Hematopoietic multipotent progenitor cell treated with erythropoietin and hydrocortisone succinate and interleukin-3 and kit ligand, for 4 days (in vitro differentiated cells): ENCODE measurements around the gene KMT2A.

Experiments used
- DNase-seq: peaks from one replicate; pipeline ENCODE4 v3.0.0-alpha.2; 2015

The KMT2A gene

DNA sequence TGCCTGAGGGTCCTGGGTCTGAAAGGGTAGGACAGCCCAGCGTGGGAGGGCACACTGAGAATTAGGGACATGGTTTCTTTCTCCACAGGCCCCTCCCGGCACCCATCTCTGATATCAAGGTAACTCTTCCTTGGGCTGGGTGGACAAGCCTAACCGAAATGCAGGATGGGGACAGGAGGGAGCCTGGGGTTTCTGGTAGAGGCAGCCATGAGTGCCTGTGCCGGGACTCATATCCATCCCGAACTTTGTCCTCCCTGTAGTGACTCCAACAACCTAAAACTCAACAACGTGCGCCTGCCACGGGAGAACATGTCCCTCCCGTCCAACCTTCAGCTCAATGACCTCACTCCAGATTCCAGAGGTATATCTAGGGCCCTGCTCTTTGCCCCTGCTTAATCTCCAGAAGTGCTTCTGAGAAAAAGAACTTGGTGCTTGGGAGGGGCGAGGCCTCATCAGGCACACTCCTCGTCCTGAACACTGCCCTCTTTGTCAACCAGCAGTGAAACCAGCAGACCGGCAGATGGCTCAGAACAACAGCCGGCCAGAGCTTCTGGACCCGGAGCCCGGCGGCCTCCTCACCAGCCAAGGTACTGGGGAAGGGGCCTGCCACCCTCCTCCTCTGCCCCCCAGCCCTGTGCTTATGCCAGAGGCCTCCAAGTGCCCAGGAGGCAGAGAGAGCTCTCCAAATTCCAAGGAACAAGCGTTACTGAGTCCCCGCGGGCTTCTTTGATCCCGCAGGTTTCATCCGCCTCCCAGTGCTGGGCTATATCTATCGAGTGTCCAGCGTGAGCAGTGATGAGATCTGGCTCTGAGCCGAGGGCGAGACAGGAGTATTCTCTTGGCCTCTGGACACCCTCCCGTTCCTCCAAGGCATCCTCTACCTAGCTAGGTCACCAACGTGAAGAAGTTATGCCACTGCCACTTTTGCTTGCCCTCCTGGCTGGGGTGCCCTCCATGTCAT, 97.8 kb downstream of the KMT2A start:
- DNase-seq, result no peak

DNA sequence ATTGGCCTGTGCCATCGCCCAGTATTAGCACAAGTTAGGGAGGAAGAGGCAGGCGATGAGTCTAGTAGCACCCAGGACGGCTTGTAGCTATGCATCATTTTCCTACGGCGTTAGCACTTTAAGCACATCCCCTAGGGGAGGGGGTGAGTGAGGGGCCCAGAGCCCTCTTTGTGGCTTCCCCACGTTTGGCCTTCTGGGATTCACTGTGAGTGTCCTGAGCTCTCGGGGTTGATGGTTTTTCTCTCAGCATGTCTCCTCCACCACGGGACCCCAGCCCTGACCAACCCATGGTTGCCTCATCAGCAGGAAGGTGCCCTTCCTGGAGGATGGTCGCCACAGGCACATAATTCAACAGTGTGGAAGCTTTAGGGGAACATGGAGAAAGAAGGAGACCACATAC, 99.0 kb downstream of the KMT2A start:
- DNase-seq, result no peak

DNA sequence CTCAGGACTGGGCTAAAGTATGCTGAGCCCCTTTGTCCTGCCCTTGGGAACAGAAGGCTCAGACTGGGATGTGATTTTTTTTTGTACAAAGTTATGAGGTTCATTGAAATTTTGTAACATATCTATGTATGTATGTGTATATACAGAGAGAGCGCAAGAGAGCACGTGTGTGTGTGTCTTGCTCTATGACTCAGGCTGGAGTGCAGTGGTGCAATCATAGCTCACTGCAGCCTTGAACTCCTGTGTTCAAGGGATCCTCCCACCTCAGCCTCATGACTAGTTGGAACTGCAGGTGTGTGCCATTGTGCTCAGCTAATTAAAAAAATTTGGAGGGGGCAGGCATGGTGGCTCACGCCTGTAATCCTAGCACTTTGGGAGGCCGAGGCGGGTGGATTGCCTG, 100.4 kb downstream of the KMT2A start:
- DNase-seq, result no peak

DNA sequence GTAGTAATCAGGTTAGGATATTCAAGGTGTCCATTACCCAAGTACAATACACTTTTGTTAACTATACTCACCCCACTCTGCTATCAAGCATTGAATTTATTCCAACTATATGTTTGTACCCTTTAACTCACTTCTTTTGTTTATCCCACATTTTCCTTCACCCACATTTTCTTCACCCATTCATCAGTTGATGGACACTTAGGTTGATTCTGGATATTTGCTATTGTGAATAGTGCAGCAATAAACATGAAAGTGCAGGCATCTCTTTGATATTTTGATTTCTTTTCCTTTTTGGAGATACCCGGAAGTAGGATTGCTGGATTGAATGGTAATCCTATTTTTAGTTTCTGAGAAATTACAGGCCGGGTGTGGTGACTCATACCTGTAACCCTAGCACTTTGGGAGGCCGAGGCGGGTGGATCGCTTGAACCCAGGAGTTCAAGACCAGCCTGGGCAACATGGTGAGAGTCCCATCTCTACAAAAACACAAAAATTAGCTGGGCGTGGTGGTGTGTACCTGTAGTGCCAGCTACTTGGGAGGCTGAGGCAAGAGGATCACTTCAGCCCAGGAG, 101.2 kb downstream of the KMT2A start:
- DNase-seq, result no peak

DNA sequence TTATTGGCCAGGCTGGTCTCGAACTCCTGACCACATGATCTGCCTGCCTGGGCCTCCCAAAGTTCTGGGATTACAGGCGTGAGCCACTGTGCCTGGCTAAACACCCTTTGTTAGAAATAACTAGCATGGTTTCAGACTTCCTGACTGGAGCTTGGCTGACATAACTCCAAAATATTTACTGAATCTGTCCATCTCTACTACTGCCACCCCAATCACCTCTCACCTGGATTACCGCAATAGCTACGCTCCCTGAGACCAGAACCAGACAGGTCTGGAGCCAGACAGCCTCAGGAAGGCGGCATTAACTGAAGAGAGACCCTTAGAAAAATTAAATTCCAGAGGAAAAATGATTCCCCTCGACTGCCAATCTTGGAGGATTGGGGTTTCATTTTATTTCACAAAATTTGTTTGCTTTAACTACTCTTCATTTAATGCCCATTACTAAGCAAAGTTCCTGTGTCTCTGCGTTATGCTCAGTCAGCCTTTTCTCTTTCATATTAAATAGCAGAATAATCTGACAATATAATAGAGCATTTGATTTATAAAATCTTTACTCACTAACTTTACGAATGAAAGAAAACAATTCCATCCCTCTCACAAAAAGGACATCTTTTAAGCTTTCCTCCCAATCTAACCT, 107.8 kb downstream of the KMT2A start:
- DNase-seq, result no peak

DNA sequence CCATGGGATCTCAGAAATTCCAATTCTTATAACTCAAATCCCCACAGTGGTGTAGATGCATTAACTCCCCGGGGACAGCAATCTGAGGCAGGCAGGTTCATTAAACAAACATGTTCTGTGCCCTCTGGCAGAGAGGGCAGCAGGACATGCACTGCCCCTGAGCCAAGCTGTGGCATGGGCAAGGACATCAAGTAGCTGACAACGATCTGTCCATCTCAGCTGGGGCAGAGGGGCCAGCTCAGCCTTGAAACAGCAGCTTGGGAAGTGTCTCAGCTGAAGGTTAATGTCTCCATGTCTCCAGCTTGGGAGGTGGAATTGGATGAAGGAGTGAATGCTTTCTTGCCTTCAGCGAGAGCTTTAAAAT, 108.3 kb downstream of the KMT2A start:
- DNase-seq, result no peak

DNA sequence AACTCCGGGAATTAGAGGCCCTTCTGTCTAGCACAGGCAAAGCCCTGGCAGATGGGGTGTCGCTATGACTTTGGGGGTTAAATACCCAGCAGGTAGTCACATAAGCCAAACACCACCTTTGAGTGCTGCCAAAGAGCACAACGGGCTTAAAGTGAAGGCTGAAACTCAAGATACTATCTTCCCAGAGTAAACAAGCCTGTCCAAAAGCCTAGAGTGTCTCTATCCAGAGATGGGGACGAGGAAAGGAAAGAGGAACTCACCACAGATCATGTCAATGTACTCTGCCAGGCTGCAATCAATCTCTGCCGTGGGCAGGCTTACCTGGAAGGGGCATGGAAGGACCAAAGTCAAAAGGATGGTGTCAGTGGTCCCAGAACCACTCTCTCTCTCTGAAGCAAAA, 109.2 kb downstream of the KMT2A start:
- no peak for DNase-seq

DNA sequence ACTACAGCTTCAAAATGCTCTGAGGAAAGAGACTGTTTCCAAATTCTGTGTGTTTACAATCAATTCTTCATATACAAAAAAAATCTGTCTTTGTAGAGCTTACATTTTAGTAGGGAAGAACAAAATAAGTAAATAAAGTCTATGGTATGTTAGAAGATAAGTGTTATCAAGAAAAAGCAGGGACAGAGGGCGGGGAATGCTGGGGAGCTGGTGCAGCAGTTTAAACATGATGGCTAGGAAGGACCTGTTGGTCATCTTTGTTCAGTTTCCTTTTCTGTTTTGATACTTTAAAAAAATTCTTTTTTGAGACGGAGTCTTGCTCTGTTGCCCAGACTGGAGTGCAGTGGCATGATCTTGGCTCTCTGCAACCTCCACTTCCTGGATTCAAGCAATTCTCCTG, 110.8 kb downstream of the KMT2A start:
- DNase-seq, result peak; percentile 37

DNA sequence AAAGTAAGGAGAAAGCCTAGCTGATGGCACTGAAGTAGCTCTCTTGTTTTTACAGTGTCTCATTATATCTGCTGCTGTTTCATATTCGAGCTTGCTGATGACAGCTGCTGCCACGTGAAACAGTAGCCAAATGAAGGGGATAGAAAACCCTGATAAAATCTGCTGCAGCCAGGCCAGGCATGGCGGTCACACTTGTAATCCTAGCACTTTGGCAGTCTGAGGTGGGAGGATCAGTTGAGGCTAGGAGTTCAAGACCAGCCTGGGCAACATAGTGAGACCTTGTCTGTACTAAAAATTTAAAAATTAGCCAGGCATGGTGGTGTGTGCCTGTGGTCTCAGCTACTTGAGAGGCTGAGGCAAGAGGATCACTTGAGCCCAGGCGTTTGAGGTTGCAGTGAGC, 116.0 kb downstream of the KMT2A start:
- no peak for DNase-seq

DNA sequence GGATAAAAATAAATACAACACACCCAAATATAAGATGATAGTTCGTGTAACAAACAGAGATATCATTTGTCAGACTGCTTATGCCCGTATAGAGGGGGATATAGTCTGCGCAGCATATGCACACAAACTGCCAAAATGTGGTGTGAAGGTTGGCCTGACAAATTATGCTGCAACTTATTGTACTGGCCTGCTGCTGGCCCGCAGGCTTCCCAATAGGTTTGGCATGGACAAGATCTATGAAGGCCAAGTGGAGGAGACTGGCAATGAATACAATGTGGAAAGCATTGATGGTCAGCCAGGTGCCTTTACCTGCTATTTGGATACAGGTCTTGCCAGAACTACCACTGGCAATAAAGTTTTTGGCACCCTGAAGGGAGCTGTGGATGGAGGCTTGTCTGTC, 124.5 kb downstream of the KMT2A start:
- no peak for DNase-seq

DNA sequence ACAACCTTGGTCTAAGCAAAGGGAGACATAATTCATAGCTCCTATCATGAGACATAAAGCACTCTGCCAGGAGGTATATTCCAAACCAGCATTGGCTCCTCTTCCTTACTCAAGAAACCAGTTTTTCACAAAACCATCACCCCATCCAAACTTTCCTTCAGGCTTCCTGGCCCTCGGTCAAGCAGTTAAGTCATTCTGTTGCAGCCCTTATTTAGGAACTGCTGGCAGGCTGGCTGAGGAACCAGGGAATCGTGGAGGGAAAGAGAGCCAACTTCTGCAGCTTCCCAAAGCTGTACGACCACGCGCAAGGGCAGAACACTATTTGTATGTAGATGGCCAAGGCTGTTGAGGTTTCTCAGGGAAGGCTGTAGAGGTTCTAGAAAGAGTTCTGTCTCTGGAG, 128.8 kb downstream of the KMT2A start:
- DNase-seq, result no peak

DNA sequence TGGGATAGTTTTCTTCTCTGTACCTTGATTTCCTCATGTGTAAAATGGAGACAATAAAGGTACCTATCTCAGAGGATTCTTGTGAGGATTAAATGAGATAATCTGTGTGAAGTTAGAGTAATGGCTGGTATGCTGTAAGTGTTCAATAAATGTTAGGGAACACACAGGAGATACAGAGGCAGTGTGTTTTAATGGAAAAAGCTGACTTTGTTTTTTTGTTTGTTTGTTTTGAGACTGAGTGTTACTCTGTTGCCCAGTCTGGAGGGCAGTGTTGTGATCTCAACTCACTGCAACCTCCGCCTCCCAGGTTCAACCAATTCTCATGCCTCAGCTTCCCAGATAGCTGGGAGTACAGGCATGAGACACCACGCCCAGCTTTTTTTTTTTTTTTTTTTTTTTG, 133.4 kb downstream of the KMT2A start:
- no peak for DNase-seq

DNA sequence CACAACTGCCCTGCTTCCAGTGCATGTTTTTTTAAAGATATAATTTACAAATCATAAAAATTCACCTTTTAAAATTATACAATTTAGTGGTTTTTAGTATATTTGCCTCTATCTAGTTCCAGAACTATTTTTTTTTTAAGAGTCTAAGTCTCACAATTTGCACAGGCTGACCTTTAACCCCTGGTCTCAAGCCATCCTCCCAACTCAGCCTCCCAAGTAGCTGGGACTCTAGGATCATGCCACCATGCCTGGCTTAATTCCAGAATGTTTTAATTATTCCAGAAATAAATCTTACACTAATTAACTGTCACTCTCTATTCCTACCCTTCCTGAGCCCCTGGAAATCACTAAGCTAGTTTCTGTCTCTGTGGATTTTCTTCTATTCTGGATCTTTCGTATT, 134.5 kb downstream of the KMT2A start:
- DNase-seq, result no peak

DNA sequence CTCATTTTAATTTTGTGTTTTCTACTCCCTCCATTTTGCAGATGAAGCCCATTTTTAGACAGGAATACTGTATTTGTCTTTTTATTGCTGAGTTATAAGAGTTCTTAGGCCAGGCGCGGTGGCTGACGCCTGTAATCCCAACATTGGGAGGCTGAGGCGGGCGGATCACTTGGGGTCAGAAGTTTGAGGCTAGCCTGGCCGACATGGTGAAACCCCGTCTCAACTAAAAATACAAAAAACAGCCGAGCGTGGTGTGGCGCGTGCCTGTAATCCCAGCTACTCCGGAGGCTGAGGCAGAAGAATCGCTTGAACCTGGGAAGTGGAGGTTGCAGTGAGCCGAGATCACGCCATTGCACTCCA, 135.4 kb downstream of the KMT2A start:
- peak; percentile 18 for DNase-seq

DNA sequence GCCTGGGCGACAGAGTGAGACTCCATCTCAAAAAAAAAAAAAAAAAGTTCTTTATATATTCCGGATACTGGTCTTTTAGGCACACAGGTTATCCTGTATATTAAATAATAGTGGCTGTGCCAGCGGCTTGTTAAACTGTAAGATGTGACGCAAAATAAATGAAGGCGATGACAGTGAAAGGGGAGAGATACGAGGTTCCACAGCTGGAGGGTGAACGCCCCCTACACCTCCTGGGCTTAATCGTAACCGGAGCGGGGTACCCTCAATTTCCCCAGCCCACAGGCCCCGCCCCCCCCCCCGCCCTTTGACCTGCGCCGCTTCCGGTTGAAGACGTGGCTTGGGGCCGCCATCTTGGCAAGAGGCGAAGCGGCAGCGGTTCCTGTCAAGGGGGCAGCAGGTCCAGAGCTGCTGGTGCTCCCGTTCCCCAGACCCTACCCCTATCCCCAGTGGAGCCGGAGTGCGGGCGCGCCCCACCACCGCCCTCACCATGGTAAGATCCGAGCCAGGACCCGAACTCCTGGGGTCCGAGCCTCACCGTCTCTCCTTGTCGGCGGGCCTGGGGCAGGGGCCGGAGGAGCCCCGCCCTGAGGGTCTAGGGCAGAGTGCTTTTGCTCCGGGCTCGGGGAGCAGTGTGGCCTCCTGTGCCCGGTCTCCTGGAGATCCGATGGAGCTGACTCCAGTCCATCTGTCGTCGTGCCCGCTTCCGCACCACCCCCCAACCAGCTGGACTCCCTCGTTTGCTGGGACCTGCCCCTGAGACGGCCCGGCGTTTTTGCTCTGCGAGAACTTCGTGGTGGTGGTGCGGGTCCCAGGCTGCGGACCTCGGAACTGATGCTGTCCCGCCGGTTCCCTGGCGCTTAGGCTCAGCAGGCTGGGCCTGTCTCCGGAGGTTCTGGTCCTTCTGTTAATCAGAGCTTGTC, 136.0 kb downstream of the KMT2A start, which contains the start of gene ARCN1:
Gene ARCN1 (plus strand): TSS at position 349 of the 920 bp plus-strand sequence. CDS start 139 bp downstream, at position 488.
- peak; percentile 94 for DNase-seq

DNA sequence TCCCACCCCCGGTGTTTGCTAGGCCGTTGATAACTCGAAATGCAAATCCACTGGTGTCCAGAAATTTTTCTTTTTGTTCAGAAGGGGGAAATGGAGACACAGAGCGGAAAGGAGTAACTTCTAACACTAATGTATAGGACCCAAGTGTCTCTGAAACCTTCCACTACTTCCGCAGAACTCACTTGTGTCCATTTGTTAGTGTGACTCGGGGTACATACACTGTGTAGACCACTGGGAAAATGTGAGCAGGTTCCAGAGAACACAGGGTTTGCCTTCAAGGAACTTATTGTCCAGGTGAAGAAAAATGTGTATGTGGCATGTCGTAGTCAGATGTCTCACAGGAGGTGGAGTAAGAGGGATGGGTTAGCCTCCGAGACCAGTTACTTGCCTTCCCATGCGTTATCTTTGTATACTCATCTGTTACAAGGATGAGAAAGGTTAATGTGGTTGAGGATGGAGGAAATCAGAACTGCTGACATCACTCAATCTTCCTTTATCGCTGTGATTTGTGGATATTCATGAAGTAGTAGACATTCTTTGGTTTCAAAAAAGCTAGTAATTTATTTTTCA, 136.8 kb downstream of the KMT2A start:
- DNase-seq, result peak; percentile 77

DNA sequence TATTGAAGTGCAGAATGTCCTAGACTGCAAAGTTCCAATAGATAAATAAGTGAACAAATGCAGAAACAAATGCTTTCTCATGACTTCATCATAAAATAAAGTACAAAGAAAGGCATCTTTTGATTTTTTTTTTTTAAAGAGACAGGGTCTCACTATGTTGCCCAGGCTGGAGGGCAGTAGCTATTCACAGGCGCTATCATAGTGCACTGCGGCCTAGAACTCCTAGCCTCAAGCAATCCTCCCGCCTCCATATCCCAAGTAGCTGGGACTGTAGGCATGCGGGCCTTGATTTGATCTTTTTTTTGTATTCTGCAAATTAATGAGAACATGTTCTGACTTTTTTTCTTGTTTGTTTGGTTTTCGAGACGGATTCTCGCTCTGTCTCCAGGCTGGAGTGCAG, 138.3 kb downstream of the KMT2A start:
- DNase-seq, result no peak
